GM18873 (cell line): ENCODE measurements around the gene FNDC3A.
"Not testable (repeated sequence)": the region's sequence is repeated elsewhere in the genome, so short reads cannot be mapped to it uniquely, and the experiment has no call there.

ENCODE experiments used
- ATAC-seq: cut with Tn5 transposase; IDR thresholded peaks from one replicate; pipeline ENCODE4 v1.9.1; 2021; ENCODE audit warnings: mild to moderate bottlenecking, moderate library complexity, moderate number of reproducible peaks; ENCODE audit not compliant: unreplicated experiment, low FRiP score

Gene FNDC3A

GRCh38 chr13:48975101-48975855 is 434 bp upstream of the FNDC3A start:
- no peak for ATAC-seq

GRCh38 chr13:48976576-48977285 is 1.0 kb downstream of the FNDC3A start:
- ATAC-seq = peak; percentile 10

- ATAC-seq = no peak
Measured at GRCh38 chr13:48977286-48977625, 1.5 kb downstream of the FNDC3A start.

GRCh38 chr13:48977973-48978372 is 2.3 kb downstream of the FNDC3A start:
- no peak for ATAC-seq

- ATAC-seq = no peak
Measured at GRCh38 chr13:48978942-48979601, 3.4 kb downstream of the FNDC3A start.

- ATAC-seq = peak; percentile 43
Measured at GRCh38 chr13:48979892-48980291, 4.2 kb downstream of the FNDC3A start.

- no peak for ATAC-seq
Measured at GRCh38 chr13:48983331-48983730, 7.6 kb downstream of the FNDC3A start.

DNA sequence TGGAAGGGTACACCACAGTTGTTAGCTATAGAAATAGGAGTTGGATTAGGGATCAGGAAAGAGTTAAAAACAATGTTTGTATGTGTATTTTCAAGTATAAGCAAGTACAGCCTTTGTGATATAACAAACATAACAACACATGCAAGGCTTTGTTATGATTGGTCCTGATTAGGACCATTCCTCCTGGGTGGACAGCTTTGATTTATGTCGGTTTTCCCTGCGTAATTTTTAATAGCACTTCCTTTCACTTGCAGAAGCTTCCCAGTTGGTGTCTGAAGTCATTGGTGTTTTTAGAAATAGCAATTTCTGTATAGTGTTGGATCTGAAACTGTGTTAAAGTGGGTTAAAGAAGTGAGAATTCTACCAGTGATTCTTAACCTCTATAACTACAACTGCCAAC is 10.0 kb downstream of the FNDC3A start:
- ATAC-seq = no peak

GRCh38 chr13:48990900-48991299 is 15.2 kb downstream of the FNDC3A start:
- ATAC-seq = no peak

DNA sequence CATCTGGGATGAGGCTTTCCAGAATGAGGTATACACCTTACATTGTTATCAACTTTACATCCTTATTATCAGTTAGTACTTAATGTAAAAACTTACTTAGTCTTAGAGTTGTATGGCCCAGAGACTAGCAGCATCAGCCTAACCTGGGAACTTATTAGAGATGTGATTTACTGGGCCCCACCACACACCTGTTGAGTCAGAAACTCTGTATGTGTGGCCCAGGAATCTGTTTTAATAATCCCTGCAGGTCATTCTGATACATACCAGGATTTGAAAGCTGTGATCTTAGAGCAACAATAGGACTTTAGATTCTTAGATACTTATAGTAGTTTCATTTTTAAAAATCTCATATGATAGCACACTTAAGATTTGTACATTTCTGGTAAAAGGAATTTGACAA is 17.4 kb downstream of the FNDC3A start:
- ATAC-seq = no peak

DNA sequence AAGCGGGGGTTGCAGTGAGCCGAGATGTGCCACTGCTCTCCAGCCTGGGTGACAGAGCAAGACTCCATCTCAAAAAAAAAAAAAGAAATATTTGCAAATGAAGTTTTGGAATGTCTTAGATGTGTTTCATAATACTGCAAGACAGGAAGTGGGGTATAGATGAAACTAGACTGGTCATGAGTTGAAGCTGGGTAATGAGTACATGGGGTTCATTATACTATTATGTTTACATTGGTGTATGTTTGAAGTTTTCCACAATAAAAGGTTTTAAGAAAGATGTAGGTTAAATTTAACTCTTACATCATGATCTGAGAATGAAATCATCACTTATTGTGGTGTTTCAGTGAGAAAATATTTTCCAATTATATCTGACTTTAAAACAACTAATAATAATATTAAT is 19.0 kb downstream of the FNDC3A start:
- ATAC-seq = no peak

GRCh38 chr13:48998641-48999292 is 23.1 kb downstream of the FNDC3A start:
- no peak for ATAC-seq

DNA sequence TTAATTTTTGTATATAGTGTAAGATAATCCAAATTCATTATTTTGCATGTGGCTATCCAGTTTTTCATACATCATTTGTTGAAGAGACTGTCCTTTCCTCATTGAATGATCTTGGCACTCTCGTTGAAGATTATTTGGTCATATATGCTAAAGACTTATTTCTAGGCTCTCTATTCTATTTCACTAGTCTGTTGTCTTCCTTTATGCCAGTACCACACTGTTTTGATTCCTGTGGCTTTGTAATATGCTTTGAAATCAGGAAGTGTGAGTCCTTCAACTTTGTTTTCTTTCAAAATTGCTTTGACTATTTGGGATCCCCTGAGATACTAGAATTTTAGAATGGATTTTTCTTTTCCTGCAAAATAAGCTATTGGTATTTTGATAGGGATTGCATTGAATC is 24.5 kb downstream of the FNDC3A start:
- ATAC-seq = no peak

- ATAC-seq = not testable (repeated sequence)
Measured at GRCh38 chr13:49018986-49019635, 43.4 kb downstream of the FNDC3A start.

DNA sequence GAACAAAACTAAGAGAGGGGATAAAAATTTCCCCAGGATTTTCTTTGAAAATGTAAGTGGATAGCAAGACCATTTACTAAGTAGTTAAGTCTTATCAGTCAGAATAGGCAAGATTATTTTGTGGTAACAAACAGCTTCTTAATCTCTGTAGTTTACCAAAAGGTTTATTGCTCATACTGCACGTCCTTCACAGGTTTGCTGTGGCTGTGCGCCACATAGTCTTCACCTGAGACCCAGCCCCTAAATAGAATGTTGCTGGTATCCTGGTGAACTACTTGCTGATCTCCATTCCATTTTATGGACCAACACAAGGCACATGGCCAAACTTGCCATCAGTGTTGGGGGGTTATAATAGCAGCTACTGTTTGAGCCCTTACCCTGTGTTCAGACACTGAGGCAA is 44.6 kb downstream of the FNDC3A start:
- no peak for ATAC-seq

GRCh38 chr13:49020940-49021553 is 45.3 kb downstream of the FNDC3A start:
- no peak for ATAC-seq

- no peak for ATAC-seq
Measured at GRCh38 chr13:49021953-49022352, 46.2 kb downstream of the FNDC3A start.

- no peak for ATAC-seq
Measured at GRCh38 chr13:49022472-49023144, 46.9 kb downstream of the FNDC3A start.

DNA sequence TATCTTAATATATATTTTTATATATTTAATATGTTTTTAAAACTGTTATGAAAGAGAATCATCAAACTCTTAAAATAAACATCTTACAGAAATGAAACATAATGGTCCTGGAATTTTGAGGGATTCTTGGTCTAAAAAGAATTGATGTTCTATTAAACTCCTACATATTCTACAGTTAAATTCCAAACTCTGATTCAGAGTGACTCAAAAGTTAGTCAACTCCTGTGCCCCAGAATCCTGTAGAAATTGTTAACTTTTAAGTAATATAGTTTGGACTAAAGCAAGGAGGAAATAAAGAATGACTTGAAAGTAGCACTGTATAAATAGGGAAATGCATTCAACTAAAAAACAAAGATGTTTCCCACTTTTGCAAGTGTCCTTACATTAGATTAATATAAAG is 47.7 kb downstream of the FNDC3A start:
- no peak for ATAC-seq

- ATAC-seq = no peak
Measured at GRCh38 chr13:49026851-49027250, 51.1 kb downstream of the FNDC3A start.
